HepG2 (cell line): ENCODE results near the gene ENG. TPM values are rescaled to one million over a fixed set of nuclear protein-coding genes. Genes with fewer than 3 reads are reported as not detected.

Experiments
- ADNP ChIP-seq: sonication (generic); formaldehyde crosslinking; IDR thresholded peaks from 2 replicates; pipeline ENCODE4 v1.4.0; 2020; ENCODE audit warnings: missing genetic modification reagents
- ATF2 ChIP-seq: sonication (generic); formaldehyde crosslinking; IDR thresholded peaks from 2 replicates; pipeline ENCODE4 v1.4.0; 2020; ENCODE audit warnings: missing genetic modification reagents
- BCLAF1 ChIP-seq: fragments of 450-650 bp; IDR thresholded peaks from 2 replicates; pipeline ENCODE4 v1.6.1; 2017; ENCODE audit warnings: mild to moderate bottlenecking
- BRCA1 ChIP-seq: sonication (generic); formaldehyde crosslinking; IDR thresholded peaks from 2 replicates; pipeline ENCODE4 v1.4.0; 2020; ENCODE audit warnings: missing genetic modification reagents
- CEBPB ChIP-seq: IDR thresholded peaks from 2 replicates; pipeline ENCODE4 v1.6.1; 2011; ENCODE audit warnings: low read depth, low read length, improper control_type of control experiment, borderline replicate concordance
- GABPB1 ChIP-seq: IDR thresholded peaks from 2 replicates; pipeline ENCODE4 v1.6.1; 2016; ENCODE audit warnings: mild to moderate bottlenecking, missing genetic modification reagents, moderate library complexity, missing compliant biosample characterization
- HNRNPUL1 ChIP-seq: fragments of 200-400 bp; formaldehyde crosslinking; IDR thresholded peaks from 2 replicates; pipeline ENCODE4 v1.6.1; 2017; ENCODE audit warnings: low read depth, mild to moderate bottlenecking, low read length, moderate library complexity
- MIER3 ChIP-seq: IDR thresholded peaks from 2 replicates; pipeline ENCODE4 v1.6.1; 2016; ENCODE audit warnings: missing compliant biosample characterization, borderline replicate concordance
- MIXL1 ChIP-seq: IDR thresholded peaks from 2 replicates; pipeline ENCODE4 v1.6.1; 2016
- RAD21 ChIP-seq: fragments of 450-650 bp; formaldehyde crosslinking; IDR thresholded peaks from 2 replicates; pipeline ENCODE4 v1.5.0; 2020; ENCODE audit warnings: mild to moderate bottlenecking
- RARA ChIP-seq: IDR thresholded peaks from 2 replicates; pipeline ENCODE4 v1.6.1; 2016; ENCODE audit warnings: missing genetic modification reagents, missing compliant biosample characterization
- SATB2 ChIP-seq: sonication (generic); formaldehyde crosslinking; IDR thresholded peaks from 2 replicates; pipeline ENCODE4 v1.5.0; 2020; ENCODE audit warnings: missing genetic modification reagents
- SMYD3 ChIP-seq: sonication (generic); formaldehyde crosslinking; IDR thresholded peaks from 2 replicates; pipeline ENCODE4 v1.8.1; 2023; ENCODE audit warnings: mild to moderate bottlenecking, missing genetic modification reagents
- SOX13 ChIP-seq, 3 experiments: fragments of 450-650 bp in 1 of 3; sonication (generic) in 1 of 3; formaldehyde crosslinking in 1 of 3; IDR thresholded peaks in 2 of 3; conservative IDR thresholded peaks in 1 of 3; 2 replicates each; pipeline versions ENCODE4 v1.5.0 to v1.6.1; 2016 to 2020; ENCODE audit warnings: antibody characterized with exemption in 1 of 3, mild to moderate bottlenecking in 1 of 3, missing compliant biosample characterization in 1 of 3, missing genetic modification reagents in 1 of 3, moderate library complexity in 1 of 3
- SRSF9 ChIP-seq: fragments of 200-400 bp; formaldehyde crosslinking; IDR thresholded peaks from 2 replicates; pipeline ENCODE4 v1.6.1; 2018; ENCODE audit warnings: borderline replicate concordance, mild to moderate bottlenecking, low read depth, low read length; ENCODE audit not compliant: insufficient read depth, poor library complexity, severe bottlenecking
- SYNCRIP ChIP-seq: fragments of 200-400 bp; formaldehyde crosslinking; IDR thresholded peaks from 2 replicates; pipeline ENCODE4 v1.6.1; 2018; ENCODE audit warnings: mild to moderate bottlenecking, low read depth, low read length; ENCODE audit not compliant: insufficient read depth
- ZFX ChIP-seq: sonication (generic); formaldehyde crosslinking; IDR thresholded peaks from 2 replicates; pipeline ENCODE4 v1.4.0; 2020; ENCODE audit warnings: mild to moderate bottlenecking, low read depth, missing genetic modification reagents, moderate library complexity
- ZNF143 ChIP-seq: sonication (generic); formaldehyde crosslinking; IDR thresholded peaks from 2 replicates; pipeline ENCODE4 v1.4.0; 2020; ENCODE audit warnings: missing genetic modification reagents
- ZNF264 ChIP-seq: sonication (generic); formaldehyde crosslinking; IDR thresholded peaks from 2 replicates; pipeline ENCODE4 v1.4.0; 2020; ENCODE audit warnings: missing genetic modification reagents
- ZNF333 ChIP-seq: sonication (generic); formaldehyde crosslinking; IDR thresholded peaks from 2 replicates; pipeline ENCODE4 v1.4.0; 2020; ENCODE audit warnings: mild to moderate bottlenecking, missing genetic modification reagents, borderline replicate concordance
- ZNF350 ChIP-seq: sonication (generic); formaldehyde crosslinking; IDR thresholded peaks from 2 replicates; pipeline ENCODE4 v1.4.0; 2020; ENCODE audit warnings: mild to moderate bottlenecking, low read depth, missing genetic modification reagents, borderline replicate concordance
- ZNF44 ChIP-seq: sonication (generic); formaldehyde crosslinking; IDR thresholded peaks from 2 replicates; pipeline ENCODE4 v1.5.1; 2020; ENCODE audit warnings: mild to moderate bottlenecking, missing genetic modification reagents
- ZNF572 ChIP-seq: sonication (generic); formaldehyde crosslinking; IDR thresholded peaks from 2 replicates; pipeline ENCODE4 v1.5.1; 2020; ENCODE audit warnings: mild to moderate bottlenecking, missing genetic modification reagents
- ZUFSP ChIP-seq: sonication (generic); formaldehyde crosslinking; IDR thresholded peaks from 2 replicates; pipeline ENCODE4 v1.9.0; 2021; ENCODE audit warnings: missing genetic modification reagents, mild to moderate bottlenecking, borderline replicate concordance
- polyA plus RNA-seq, 8 experiments: library from polyadenylated mRNA; depleted of rRNA in 3 of 8; stranded (reverse) in 7 of 8; unstranded in 1 of 8; fragments of >200 nt; fragmentation: Illumina TruSeq in 4 of 8; extraction: Trizol in 4 of 8; gene quantifications; 2 replicates each; pipeline versions ENCODE4 v1.2.1 to v1.2.3, GENCODE V29; 2011 to 2016; ENCODE audit warnings: low read depth in 4 of 8, missing spikeins in 1 of 8, mixed read lengths in 1 of 8; ENCODE audit not compliant: insufficient read depth in 1 of 8
- total RNA-seq, 5 experiments: library from RNA; depleted of rRNA; stranded (reverse); fragments of >200 nt; fragmentation: Illumina TruSeq; extraction: Trizol; gene quantifications; 2 replicates each; pipeline ENCODE4 v1.2.3, GENCODE V29; 2016; ENCODE audit warnings: low read depth in 1 of 5

ENG gene
- total and polyA plus RNA-seq, 2 of the 13 experiments (the other 11 are each of a cell fraction or from before 2014, with no cell fraction given): 0.02 to 1.1 TPM

- TF ChIP-seq SRSF9 (no peak), MIER3 (peak; percentile 47; the same call in 1 of the 2 replicates), ZNF333 (no peak), ZUFSP (no peak), GABPB1 (peak; percentile 86), ZNF44 (CRISPR knock-in tag) (no peak), SMYD3 (CRISPR knock-in tag) (no peak), RAD21 (CRISPR knock-in tag) (peak; percentile 37; the same call in 1 of the 2 replicates), ZNF264 (no peak), ATF2 (CRISPR knock-in tag) (no peak), CEBPB (no peak), SOX13 (IDR thresholded peaks at IDR 0.05) (no peak), SOX13 (CRISPR knock-in tag; conservative IDR thresholded peaks at IDR 0.05 in 1 of 2, IDR thresholded peaks at IDR 0.05 in 1 of 2) (no peak), RARA (no peak), ZNF143 (CRISPR knock-in tag) (no peak), ZNF572 (CRISPR knock-in tag) (no peak), ADNP (CRISPR knock-in tag) (no peak), ZNF350 (no peak), HNRNPUL1 (no peak), ZFX (CRISPR knock-in tag) (peak; percentile 77), SATB2 (CRISPR knock-in tag) (no peak), BRCA1 (CRISPR knock-in tag) (no peak), SYNCRIP (no peak), BCLAF1 (no peak), MIXL1 (CRISPR knock-in tag) (peak; percentile 46; the same call in 1 of the 2 replicates)
Measured at GRCh38 chr9:127828262-127829031, 26.0 kb downstream of the ENG start (continued).
